ENCODE measurements around the gene CA9.
A peak's percentile ranks its signal among the peaks of the same experiment; 100 is the strongest.

The CA9 gene

GRCh38 chr9:35717132-35717870, 43.6 kb downstream of the CA9 start:
- no peak for DNase-seq

- DNase-seq = no peak
Observed at GRCh38 chr9:35718721-35719511, 45.2 kb downstream of the CA9 start.

DNA sequence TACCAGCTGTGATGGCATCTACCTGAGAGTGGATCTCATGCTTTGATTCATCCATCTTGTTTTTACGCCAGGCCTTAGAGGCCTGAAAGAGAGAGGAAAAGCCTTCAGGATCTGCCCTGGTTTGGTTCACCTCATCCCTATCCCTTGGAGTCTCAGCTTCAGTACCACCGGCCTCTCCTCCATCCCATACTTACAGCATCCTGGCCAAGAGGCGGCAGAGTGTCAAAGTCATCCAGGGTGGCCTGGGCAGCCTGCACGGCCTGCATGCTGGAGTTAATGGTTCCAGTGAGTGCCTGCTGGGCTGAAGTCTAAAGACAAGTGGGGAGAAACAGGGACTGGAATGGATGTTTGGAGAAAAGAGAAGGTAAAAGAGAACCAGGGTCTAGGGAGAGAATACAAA, 45.8 kb downstream of the CA9 start:
- no peak for DNase-seq

GRCh38 chr9:35723426-35723825, 49.7 kb downstream of the CA9 start:
- DNase-seq = no peak

DNA sequence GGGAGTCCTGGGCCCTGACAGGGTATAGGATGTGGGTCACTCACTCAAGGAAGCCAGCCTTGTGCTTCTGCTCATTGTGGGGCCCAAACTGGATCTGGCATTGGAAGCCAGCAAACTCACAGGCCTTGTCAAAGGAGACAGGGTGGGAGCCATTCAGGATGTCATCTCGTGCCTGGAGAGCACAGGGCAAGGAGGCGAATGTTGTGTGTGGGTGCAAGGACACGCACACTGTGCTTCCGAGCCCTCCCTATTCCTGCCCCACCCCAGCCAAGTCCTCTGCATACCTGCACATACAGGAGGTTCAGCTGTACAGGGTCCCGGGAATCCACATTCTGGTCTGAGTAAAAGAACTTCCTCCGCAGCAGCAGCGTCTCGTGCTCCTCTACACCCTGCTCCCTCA, 50.2 kb downstream of the CA9 start:
- no peak for DNase-seq

- no peak for DNase-seq
Observed at GRCh38 chr9:35725362-35725761, 51.6 kb downstream of the CA9 start.

DNA sequence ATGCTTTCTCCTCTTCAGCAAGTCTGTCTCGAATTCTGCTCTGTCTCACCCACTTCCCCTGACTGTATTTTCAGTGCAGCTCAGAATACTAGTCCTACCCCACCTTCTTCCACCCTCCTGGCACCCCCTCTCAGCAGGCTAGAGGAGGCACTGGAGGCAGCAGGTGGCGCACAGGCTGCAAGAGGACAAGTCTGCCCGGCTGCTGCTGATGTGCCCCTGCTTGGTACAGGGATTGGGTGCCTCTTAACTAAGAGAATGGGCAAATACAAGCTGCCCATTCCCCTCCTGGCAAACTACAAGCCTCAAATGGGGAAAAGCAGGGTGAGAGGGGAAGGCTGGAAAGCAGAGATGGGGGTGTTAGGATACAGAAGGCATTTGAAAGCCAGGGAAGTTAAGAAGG, 53.2 kb downstream of the CA9 start:
- peak; percentile 61 for DNase-seq

DNA sequence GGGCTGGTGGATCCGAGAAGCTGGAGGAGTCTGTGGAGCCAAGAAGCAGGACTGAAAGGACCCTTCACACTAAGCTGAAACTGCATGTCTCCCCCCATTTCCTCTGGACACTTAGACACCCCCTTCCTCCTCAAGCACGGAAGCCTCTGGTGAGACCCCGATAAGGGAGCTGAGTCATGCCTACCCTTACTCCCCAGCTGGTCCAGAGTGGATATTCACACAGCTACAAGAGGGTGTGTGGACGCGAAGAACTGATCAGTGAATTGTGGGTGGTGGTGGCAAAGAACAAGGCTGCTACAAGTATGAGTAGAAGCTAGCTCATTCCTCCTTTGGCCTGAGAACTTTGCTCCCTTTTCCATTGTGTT, 53.9 kb downstream of the CA9 start:
- no peak for DNase-seq

- peak; percentile 54 for DNase-seq
Observed at GRCh38 chr9:35728041-35728971, 54.6 kb downstream of the CA9 start.

GRCh38 chr9:35729101-35729500, 55.4 kb downstream of the CA9 start:
- no peak for DNase-seq

DNA sequence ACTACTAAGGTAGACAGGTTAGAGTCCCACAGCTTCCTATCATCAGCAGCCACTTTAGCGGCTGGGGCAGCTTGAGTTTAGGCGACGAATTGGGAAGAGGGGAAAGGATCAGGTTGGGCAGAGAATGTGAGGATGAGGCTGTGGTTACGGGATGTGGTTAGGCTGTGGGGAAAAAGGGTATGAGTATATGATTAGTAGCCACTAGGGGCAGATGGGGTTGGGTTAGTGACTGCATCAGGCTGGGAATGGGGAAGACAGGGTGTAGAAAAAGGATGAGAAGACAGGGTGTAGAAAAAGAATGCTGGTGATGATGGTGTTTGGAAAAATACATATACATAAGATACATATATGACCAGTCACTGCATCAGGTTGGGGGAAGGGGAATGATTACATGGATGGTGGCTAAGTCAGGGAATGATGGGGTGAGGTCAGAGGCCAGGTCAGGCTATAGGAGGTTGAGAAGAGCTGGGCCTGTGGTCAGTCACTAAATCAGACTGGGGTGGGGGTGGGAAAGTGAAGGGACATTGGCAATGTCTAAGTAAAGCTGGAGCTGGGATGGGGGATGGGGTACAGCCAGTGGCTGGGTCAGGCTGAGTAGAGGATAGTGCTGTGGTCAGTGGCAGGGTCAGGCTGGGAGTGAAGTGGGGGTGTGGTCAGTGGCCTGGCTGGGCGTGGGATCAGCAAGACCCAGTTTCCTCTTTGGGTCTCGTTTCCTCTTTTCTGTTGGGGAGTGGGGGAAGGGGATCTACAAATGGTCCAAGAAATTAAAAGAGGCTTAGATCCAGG, 56.2 kb downstream of the CA9 start:
- DNase-seq = peak; percentile 37

DNA sequence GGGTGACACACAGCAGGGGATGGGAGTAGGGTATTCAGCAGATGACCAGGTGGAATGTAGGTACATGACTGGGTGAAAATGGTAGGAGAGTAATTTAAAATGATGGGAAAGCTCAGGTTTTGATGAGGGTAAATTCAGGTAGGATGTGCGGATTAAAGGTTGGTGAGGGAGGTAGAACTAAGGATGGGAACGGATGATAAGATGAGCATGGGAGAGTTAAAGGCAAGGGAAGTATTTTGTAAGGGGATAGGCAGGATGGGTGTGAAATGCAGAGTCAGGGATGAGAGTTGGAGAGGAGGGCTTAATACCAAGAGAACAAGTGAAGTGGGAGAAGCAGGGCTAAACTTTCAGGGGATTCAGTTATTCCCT, 56.7 kb downstream of the CA9 start:
- DNase-seq = no peak

All from CD4-positive, alpha-beta T cell treated with Interleukin-17A for 4 hours (primary cell).